HG03575 (cell line): ENCODE measurements around the gene CSN1S1.
"Not testable (repeated sequence)": the region's sequence is repeated elsewhere in the genome, so short reads cannot be mapped to it uniquely, and the experiment has no call there.

ENCODE experiments used
- ATAC-seq: cut with Tn5 transposase; IDR thresholded peaks from one replicate; pipeline ENCODE4 v1.9.1; 2021; ENCODE audit not compliant: unreplicated experiment, insufficient number of reproducible peaks, low FRiP score; ENCODE audit errors: extremely low read depth

Gene CSN1S1, protein sequence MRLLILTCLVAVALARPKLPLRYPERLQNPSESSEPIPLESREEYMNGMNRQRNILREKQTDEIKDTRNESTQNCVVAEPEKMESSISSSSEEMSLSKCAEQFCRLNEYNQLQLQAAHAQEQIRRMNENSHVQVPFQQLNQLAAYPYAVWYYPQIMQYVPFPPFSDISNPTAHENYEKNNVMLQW

DNA sequence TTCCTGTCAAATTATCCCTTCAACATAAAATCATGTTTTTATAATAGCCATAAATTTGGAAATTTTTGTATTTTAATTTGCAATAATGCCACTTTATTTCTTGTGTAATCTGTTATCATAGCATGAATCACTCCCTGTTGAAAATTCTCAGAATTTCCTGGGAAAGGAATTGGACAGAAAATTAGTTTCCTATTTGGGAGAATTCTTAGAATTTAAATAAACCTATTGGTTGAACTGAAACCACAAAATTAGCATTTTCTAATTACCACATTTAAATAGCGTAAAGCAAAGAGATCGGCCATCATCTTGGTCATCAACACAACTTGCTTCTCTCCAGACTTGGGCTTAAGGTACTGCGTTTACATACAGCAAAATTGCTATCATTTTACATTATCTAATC, at the start of gene CSN1S1:
Gene CSN1S1, plus strand, starts transcription at position 301 of the 400 bp plus-strand sequence. CDS start 1,488 bp downstream, outside the sequence.
- no peak for ATAC-seq

DNA sequence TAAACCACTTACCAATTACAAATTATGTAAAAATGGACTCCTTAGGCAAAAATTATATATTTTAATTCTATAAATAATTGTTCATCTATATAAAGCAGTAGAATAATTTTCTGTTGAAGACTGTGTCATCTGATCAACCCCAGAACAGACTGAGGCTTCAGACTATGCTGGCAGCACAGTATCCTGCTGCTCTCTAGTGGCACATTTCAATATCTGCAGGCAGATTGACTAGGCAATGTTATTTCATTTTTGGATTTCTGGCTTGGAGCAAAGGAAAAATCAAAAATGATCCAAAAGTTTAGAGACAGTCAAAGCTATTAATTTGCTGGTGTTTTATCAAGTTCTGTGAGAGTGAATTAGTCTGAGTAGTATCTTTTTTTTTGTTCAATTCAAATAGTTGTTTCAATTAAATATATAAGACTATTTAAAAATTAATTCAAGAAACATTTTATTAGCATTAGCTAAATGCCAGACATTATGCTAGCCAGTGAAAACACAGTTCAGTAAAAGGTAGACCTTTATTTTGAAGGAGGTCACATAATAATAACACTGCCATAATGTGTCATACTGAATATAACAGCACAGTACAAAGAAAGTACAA, 49.6 kb upstream of the CSN1S1 start:
- ATAC-seq = peak; percentile 65

GRCh38 chr4:69882150-69882549, 48.7 kb upstream of the CSN1S1 start:
- ATAC-seq = no peak

GRCh38 chr4:69888336-69888735, 42.5 kb upstream of the CSN1S1 start:
- ATAC-seq = no peak

DNA sequence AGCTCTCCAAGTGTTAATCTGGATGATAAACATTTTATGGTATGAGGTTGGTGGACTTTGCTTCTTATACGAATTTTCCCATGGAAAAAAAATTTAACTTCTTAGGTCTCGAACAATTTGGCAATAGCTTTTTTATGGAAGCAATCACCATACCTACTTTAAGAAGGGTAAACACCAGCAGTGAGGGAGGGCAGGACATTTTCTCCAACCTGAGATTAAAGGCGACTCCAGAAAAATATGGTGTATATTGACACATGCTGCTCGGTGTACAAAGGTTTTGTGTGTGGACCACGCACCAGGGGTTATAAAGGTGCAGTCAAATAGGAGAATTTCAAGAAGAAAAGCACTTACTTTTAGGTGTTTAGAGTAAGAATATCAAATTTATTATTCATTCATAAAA, 36.7 kb upstream of the CSN1S1 start:
- no peak for ATAC-seq

GRCh38 chr4:69894721-69895120, 36.1 kb upstream of the CSN1S1 start:
- ATAC-seq = no peak

DNA sequence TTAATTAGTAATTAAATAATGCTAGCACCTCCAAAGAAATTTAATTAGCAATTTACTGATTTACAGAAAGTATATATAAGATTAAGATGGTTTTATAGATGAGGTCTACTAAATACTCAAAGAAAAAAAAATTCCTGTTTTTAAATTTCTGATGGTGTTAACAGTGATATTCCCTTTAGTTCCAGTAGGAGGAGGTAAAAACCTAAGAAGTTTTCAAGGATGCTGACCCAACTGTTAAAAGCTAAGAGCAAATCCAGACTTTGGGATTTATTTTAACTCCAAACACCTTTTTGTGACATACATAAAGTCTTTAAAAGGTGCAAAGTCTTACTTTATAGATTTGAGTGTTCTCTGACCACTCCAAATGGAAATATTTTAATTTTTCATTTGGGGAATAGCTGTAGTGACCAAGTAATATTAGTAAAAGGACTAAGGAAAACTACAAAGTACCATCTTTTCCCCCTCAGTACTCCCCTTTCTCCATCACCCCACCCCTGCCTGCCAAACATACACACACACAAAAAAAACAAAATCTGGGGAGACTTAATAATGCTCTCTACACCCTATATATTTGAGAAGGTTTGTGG, 34.2 kb upstream of the CSN1S1 start:
- ATAC-seq = no peak

GRCh38 chr4:69907151-69907550, 23.7 kb upstream of the CSN1S1 start:
- no peak for ATAC-seq

DNA sequence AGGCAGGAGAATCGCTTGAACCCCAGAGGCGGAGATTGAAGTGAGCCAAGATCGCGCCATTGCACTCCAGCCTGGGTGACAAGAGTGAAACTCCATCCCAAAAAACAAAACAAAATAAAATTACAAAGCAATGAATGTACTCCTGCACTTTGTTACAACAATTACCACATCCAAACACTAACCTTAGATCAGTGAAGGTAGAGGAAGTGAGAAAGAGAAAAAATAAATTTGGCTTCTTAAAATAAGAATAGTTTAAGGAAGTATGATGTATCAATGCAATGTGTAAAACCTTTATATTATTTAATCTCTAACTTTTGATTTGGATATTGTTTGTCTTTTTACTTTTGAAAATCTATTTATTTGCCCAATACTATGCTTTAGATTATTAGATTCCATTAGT, 21.7 kb upstream of the CSN1S1 start:
- ATAC-seq = no peak

DNA sequence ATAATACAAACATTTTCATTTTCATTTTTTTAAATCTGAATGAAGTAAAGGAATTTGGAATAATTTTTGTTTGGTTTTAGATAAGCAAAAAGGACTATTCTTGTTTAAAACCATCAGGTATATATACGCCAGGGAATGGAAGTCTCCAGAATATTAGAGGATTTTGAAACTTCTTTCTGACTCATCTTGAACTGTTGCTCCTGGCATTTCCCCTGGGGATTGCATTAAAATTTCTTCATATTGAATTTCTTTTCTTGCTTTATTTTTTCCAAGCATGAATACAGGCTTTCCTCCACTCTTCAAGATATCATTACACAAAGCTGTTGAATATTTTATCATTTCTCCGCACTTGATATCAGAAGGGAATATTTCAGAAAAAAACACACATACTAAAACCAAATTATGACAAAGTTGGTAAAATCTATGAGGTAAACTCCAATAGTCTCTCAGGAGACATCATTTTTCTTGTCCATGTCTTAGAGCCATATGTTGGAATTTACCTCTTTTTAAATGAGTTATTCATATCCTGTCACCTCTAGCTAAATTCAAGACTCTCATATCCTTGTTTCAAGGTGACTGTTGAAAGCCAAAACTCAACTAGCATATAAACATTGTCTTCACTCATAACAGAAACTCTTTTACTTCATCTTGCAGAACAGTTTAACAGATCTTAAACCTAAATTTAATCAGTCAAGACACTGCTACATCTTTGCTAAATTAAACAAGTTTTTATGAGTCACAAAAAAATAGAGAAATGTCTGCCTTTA, 20.7 kb upstream of the CSN1S1 start:
- ATAC-seq = peak; percentile 85

DNA sequence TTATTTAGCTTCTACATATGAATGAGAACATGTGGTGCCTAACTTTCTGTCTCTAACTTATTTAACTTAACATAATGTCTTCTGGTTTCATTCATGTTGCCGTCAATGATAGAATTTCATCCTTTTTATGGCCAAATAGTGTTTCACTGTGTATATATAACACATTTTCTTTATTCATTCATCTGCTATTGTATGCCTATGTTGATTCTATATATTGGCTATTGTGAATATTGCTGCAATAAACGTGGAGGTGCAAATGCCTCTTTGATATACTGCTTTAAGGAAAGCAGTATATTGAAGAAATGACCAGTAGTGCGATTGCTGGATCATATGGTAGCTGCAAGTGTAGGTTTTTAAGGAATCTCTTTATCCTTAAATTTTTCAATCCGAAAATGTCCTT, 10.0 kb upstream of the CSN1S1 start:
- ATAC-seq = no peak

- not testable (repeated sequence) for ATAC-seq
Observed at GRCh38 chr4:69923782-69924410, 7.0 kb upstream of the CSN1S1 start.

DNA sequence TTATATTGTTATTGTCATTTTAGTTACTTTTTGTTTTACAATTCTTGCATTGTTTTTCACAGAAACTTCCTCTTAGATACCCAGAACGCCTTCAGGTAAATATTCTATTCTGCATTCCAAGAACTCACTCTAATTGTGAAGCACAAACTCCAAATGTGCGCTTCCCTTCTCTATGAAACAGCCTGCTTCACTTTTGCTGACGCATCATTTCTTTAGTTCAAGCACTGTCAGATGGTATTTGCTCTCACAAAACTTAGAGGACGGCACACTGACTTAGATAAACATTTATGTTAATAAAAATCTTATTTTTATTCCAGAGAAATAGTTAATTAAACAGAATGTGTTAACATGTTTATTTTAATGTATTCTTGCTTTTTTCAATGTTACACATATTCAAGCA, 3.3 kb downstream of the CSN1S1 start:
- no peak for ATAC-seq

DNA sequence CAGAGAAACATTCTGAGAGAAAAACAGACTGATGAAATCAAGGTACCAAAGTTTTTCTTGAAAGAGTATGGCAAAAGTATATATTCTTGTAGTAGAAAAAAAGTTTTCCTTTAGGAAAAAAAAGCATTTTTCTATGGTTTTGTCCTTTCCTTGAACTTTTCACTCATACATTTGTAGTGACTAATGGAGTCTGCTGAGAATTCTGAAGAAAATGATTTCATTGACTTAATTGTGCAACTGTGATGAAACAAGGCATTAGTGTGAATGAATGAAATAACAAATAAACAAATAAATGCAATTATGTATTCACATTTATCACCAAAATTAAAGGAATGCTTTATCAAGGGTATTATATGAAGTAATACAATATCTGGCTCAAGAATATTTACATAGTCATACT, 5.7 kb downstream of the CSN1S1 start:
- ATAC-seq = no peak

- ATAC-seq = no peak
Observed at GRCh38 chr4:69951602-69952001, 20.7 kb downstream of the CSN1S1 start.

DNA sequence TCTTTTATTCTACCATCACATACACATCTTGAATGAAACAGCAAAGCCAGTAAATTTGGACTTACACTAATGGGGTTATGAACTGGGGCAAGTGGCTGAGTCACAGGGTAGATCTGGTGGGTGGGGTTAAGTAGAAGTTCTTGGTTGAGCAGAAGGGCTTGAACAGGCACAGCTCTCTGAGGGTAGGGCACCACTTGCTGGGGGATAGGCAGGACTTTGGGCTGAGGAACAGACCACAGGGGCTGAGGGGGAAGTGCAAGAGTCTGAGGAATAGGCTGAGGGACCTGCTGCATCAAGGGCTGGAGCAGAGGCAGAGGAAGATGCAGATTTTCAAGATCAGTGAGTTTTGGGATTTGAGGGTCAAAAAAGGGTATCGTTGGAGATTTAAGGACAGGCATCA, 26.3 kb downstream of the CSN1S1 start:
- no peak for ATAC-seq

GRCh38 chr4:69965628-69966027, 34.8 kb downstream of the CSN1S1 start, which contains the start of gene CSN2:
CSN2 (minus strand) TSS chr4:69965728; CDS start chr4:69960995, 4,733 bp downstream.
- ATAC-seq = no peak

- no peak for ATAC-seq
Observed at GRCh38 chr4:69970071-69970470, 39.2 kb downstream of the CSN1S1 start.

GRCh38 chr4:69974631-69975030, 43.8 kb downstream of the CSN1S1 start:
- no peak for ATAC-seq
